Ovary (tissue), 3 donors: ENCODE data around the gene ARMC6.

Experiments
- CTCF ChIP-seq, 3 donors: fragments of 450-650 bp in 2 of 3; fragments of 200-600 bp in 1 of 3; IDR thresholded peaks; one replicate each; pipeline versions ENCODE4 v1.5.1 to v1.8.0; 2016 to 2022; ENCODE audit warnings: antibody characterized with exemption in 3 of 3, mild to moderate bottlenecking in 1 of 3
- EP300 ChIP-seq: sonication (generic); formaldehyde crosslinking; IDR thresholded peaks from one replicate; pipeline ENCODE4 v1.6.1; 2017; ENCODE audit warnings: antibody characterized with exemption
- donor health status: DM: no; HTN: no; CAD: no.

GRCh38 chr19:19025861-19026260, 7.5 kb upstream of the ARMC6 start:
- no peak for TF ChIP-seq EP300
- no peak for TF ChIP-seq CTCF (IDR thresholded peaks at IDR 0.05)
